HG02973 (cell line): ENCODE measurements around the gene KCNQ1.

Source experiments
- ATAC-seq: cut with Tn5 transposase; IDR thresholded peaks from one replicate; pipeline ENCODE4 v1.9.1; 2021; ENCODE audit warnings: moderate library complexity; ENCODE audit not compliant: unreplicated experiment

Gene KCNQ1

GRCh38 chr11:2549080-2549479 lies 104.3 kb downstream of the KCNQ1 start:
- ATAC-seq, result no peak

- ATAC-seq, result no peak
Observed at GRCh38 chr11:2549491-2549875, 104.7 kb downstream of the KCNQ1 start.

GRCh38 chr11:2549876-2550605 lies 105.2 kb downstream of the KCNQ1 start:
- ATAC-seq, result no peak

- ATAC-seq, result no peak
Observed at GRCh38 chr11:2550606-2550970, 105.8 kb downstream of the KCNQ1 start.

- ATAC-seq, result no peak
Observed at GRCh38 chr11:2551131-2551530, 106.3 kb downstream of the KCNQ1 start.

- ATAC-seq, result no peak
Observed at GRCh38 chr11:2552210-2552609, 107.4 kb downstream of the KCNQ1 start.

GRCh38 chr11:2553198-2553597 lies 108.4 kb downstream of the KCNQ1 start:
- no peak for ATAC-seq

GRCh38 chr11:2553886-2554285 lies 109.1 kb downstream of the KCNQ1 start:
- no peak for ATAC-seq

- no peak for ATAC-seq
Observed at GRCh38 chr11:2554338-2555207, 109.8 kb downstream of the KCNQ1 start.

GRCh38 chr11:2555336-2555735 lies 110.5 kb downstream of the KCNQ1 start:
- no peak for ATAC-seq

GRCh38 chr11:2555891-2556290 lies 111.1 kb downstream of the KCNQ1 start:
- no peak for ATAC-seq

- no peak for ATAC-seq
Observed at GRCh38 chr11:2557381-2557780, 112.6 kb downstream of the KCNQ1 start.

- ATAC-seq, result no peak
Observed at GRCh38 chr11:2558397-2558796, 113.6 kb downstream of the KCNQ1 start.

GRCh38 chr11:2558861-2559526 lies 114.2 kb downstream of the KCNQ1 start:
- no peak for ATAC-seq

- no peak for ATAC-seq
Observed at GRCh38 chr11:2559527-2560311, 114.9 kb downstream of the KCNQ1 start.

- ATAC-seq, result no peak
Observed at GRCh38 chr11:2561696-2562581, 117.1 kb downstream of the KCNQ1 start.

GRCh38 chr11:2562890-2563212 lies 118.0 kb downstream of the KCNQ1 start:
- no peak for ATAC-seq

GRCh38 chr11:2563213-2564007 lies 118.6 kb downstream of the KCNQ1 start:
- ATAC-seq, result no peak

- ATAC-seq, result no peak
Observed at GRCh38 chr11:2564008-2564530, 119.3 kb downstream of the KCNQ1 start.
